Mammary epithelial cell (primary cell): Measurements from ENCODE around the gene MYRF.

Experiments used
- CTCF ChIP-seq, 2 donors: IDR thresholded peaks in 1 of 2; conservative IDR thresholded peaks in 1 of 2; 2 replicates each; pipeline ENCODE4 v1.5.1; 2011 to 2012; ENCODE audit warnings: inconsistent platforms in 2 of 2, low read length in 2 of 2, mild to moderate bottlenecking in 2 of 2, control low read depth in 1 of 2, low read depth in 1 of 2; ENCODE audit not compliant: insufficient read depth in 1 of 2; ENCODE audit errors: extremely low read depth in 1 of 2
- EZH2 ChIP-seq: IDR thresholded peaks from 2 replicates; pipeline ENCODE4 v1.6.1; 2012; ENCODE audit warnings: low read length, inconsistent platforms, borderline replicate concordance

DNA sequence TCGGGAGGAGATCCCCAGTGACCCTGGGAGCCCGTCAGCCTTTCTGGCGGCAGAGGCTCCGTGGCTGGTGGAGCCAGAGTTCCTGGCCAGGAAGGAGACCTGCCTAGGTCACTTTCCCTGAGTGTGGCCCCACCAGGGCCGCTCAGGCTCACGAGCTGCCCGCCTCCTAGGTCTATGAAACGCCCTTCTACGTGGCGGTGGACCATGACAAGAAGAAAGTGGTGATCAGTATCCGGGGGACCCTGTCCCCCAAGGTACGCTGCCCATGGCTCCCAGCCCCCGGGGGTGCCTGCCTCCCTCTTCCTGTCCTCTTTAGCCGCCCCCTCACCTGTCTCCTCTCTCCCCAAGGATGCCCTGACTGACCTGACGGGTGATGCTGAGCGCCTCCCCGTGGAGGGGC lies 17.0 kb upstream of the MYRF start:
- TF ChIP-seq EZH2 (no peak), CTCF (conservative IDR thresholded peaks at IDR 0.05 in 1 of 2, IDR thresholded peaks at IDR 0.05 in 1 of 2; ENCODE audit: extremely low read depth in 1 of 2, insufficient read depth in 1 of 2, low read depth in 1 of 2, low read length in 2 of 2) (no peak)
